T1000 (cell line): Measurements from ENCODE around the gene NLN.
"Not testable (repeated sequence)": the region's sequence is repeated elsewhere in the genome, so short reads cannot be mapped to it uniquely, and the experiment has no call there.

Source experiments
- DNase-seq: peaks from one replicate; lab custom pipeline; 2025; ENCODE audit warnings: mixed read lengths; lab: John Stamatoyannopoulos, UW

NLN gene

DNA sequence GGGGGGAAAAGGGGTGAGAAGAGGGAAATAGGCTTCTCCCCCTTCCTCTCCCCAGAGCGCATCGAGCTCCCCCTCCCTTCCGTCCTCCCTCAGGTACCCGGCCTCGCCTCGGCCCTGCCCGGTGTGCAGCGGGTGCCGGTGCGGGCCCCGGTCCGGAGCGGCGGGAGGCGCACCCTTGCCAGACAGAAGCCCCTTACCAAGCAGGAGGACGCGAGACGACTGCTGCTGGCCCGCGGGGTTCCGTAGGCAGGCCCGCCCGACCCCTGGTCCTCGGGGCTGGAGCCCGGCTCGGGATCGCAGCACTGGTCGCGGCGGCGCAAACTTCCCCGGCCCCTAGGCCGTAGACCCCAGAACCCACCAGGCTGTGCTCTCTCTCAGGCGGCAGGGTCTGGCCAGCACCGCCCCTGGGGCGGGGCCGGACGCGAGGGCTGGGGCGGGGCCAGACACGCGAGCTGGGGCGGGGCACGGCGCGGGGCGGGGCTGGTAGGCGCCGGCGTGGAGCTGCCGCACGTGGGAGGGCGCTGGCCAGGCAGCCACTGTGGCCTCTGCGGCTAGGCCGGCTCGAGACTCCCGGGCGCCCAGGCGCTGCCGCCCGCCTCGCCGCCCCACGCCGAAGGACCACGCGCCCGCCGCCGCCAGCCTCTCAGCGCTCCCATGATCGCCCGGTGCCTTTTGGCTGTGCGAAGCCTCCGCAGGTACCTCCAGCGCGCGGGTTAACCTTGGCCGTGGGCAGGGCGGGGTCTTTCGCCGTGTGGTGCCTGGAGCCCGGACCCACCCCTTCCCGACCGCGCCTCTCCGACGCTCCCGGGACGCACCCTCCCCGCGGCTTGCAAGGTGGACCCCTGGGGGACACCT, at the start of gene NLN, which contains the start of gene SGTB:
TSS of gene NLN (plus strand) at position 486 of the 855 bp plus-strand sequence. CDS start at position 655, 169 bp downstream.
TSS of gene SGTB (minus strand) at position 390 of the 855 bp plus-strand sequence. CDS start 1,302 bp downstream, outside the sequence.
- peak; percentile 68 for DNase-seq

DNA sequence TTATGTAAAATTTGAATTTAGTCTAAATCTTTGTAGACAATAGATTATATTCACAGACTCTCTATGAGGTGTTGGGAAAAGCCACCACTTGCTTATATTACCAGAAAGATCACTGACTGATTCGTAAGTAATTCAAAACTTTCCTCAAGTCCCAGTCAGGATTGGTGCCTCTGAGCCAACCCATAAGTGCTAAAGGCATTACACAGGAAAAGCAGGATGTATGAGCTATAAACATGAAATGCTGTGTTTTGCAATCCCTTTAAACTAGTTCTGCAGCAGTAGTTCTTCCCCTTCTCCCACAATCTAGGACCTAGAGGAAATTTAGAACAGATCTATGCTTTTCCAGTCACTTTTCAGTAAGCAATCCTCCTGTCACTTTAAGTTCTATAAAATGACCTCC, 49.2 kb upstream of the NLN start:
- DNase-seq = no peak

DNA sequence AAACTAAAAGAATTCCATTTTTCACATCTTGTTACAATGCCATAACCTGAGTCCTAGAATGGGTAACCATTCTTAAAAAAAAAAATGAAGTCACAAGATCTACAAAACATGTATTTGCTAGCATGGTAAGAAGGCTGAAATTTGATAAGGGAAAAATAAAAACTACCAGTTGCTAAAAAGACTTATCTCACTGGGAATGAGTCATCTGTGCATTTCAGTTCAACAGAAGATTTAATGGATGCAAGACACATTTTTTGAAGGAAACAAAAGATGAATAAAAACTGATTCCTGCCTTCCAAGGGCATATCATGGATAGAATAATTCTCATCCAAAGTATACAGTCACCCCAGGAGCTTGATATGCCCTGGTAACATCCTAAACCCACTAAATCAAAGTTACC, 47.3 kb upstream of the NLN start:
- no peak for DNase-seq

DNA sequence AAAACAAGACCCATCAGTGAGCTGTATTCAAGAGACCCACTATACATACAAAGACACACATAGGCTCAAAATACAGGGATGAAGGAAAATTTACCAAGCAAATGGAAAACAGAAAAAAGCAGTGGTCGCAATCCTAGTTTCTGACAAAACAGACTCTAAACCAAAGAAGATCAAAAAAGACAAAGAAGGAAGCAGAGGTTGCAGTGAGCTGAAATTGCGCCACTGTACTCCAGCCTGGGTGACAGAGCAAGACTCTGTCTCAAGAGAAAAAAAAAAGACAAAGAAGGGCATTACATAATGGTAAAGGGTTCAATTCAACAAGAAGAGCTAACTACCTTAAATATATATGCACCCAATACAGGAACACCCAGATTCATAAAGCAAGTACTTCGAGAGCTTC, 45.9 kb upstream of the NLN start:
- DNase-seq = not testable (repeated sequence)

DNA sequence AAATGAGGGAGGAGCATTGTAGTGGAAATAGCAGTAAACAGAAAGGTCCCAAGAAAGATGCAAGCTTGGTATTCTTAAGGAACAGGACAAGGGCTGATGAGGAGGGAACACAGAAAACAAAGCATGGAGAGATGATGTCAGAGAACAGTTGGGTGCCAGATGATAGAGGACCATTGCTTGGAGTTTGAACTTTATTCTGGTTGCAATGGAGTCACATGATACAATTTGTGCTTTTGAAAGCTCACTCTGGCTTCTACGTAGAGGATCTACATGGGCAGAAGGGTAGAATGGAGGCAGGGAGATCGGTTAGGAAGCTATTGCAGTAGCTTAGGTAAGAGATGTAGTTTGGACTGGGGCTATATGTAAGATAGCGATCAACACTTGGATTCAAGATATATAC, 39.9 kb upstream of the NLN start:
- no peak for DNase-seq

DNA sequence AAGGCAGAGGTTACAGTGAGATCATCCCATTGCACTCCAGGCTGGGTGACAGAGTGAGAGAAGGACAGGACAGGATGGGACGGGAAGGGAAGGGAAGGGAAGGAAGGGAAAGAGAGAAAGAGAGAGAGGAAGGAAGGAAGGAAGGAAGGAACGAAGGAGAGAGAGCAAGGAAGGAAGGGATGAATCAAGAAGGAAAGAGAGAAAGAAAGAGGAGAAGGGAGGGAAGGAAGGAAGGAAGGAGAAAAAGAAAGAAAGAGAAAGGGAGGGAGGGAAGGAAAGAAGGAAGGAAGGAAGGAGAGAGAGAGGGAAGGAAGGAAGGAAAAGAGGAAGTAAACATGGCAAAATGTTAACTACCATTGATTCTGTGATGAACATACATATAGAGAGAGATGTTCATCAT, 28.9 kb upstream of the NLN start:
- DNase-seq = no peak

DNA sequence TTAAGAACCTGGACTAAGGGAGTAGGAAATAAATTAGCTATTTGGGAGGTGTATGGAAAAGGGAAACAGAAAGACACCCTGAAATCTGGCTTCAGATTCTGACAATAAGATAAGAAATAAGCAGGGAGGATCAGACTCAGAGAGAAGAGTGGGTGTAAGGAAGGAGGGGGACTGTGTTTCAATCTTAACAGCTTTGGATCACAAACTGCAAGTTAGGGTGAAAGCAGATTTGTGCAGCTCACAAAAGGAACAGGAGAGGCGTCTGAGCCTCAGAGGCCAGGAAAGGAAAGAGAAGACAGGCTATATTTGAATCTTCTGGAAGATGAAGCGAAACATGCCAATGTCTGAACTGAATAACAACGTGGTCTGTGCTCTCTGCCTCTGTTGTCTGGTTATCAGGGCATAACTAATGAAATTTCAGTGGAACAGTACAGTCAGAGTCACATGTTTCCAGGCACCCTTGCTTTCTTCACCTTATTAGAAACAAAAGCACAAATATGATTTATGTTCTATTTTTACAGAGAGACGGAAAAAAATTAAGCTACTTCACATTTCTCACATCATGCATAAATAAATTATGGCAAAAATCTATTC, 26.7 kb upstream of the NLN start:
- DNase-seq = no peak

DNA sequence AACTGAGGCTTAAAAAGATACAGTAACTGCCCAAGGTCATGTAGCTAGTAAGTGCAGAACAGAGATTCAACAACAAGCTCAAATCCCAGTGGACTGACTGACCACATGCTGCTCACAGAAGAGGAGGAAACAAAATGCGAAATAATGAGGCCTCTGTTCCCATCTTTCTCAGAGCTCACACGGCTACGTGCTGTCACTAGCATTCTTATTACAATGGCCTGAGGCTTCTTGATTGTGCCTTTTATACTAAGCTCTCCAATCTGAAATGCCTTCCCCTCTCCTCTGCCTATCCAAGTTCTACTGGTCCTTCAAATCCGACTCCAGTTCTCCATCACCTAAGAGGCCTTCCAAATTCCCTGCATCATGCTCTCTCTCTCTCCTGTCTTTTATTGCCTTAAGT, 26.1 kb upstream of the NLN start:
- no peak for DNase-seq

DNA sequence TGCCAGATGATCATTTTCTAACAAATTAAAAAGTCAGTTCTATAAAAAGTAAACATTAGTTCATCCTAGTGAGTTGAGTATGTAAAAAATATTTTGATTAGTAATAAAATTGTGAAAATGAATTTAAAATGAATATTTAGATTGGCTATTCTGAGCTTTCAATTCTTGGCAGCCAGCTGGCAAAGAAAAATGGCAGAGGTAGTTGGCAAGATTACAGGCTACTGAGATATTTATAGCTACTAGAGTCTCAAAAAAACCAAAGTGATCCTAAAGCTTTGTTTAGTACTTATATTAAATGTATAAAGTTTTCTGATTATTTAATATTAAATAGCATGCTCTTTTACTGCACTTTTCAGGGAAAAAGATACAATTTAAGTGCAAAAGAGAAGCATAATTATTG, 25.1 kb upstream of the NLN start:
- DNase-seq = no peak

DNA sequence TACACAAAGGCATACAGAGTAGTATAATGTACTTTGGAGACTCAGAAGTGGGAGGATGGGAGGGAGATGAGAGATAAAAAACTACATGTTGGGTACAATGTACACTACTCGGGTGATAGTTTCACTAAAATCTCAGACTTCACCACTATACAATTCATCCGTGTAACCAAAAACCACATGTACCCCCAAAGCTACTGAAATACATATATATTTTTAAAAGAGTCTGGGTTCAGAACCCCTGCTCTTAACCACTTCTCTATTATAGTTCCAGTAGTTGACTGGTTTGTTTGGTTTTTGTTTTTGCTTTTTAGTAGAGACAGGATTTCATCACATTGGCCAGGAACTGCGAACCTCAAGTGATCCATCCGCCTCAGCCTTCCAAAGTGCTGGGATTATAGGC, 22.7 kb upstream of the NLN start:
- no peak for DNase-seq

DNA sequence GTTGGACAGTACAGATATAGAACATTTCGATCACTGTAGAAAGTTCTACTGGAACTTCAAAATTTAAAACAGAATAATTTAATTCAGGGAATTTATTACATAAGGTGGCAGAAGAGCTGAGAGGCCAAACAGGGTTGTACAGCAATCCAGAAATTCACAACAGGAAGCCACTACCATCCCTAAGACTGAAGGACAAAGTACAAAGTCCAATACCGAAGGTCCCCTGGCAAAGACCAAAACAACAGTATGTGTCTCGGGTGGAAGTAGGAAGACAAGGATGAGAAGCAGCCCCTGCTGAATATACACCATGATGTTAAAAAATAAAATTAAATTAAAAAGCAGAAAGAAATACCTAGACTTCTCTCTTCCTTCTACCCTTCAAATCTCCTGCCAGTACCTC, 20.0 kb upstream of the NLN start:
- DNase-seq = no peak

DNA sequence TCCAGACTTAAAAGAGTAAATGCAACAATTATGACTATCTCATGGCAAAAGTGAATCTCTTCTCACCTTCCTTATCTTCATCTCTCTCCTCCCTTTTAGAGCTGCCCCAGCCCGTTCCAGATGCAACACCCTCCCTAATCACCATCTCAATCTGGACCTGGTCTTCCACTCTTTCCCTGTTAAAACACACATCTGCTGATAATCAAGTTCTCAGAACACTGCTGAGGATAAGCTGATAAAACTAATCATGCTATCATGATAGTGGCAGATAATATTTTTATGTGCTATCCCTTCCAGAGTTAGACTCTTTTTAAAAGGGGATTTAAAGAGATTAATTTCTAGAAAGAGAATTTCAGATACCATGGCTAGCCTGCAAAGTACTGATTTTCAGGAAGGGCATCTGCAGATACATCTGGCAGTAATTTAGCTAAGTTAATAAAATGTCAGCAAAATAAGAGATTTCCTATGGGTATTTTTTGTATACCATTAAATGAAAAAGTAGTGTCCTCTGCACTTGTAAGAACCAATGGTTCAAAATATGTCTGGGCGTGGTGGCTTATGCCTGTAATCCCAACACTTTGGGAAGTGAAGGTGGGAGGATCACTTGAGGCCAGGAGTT, 17.3 kb upstream of the NLN start:
- no peak for DNase-seq

DNA sequence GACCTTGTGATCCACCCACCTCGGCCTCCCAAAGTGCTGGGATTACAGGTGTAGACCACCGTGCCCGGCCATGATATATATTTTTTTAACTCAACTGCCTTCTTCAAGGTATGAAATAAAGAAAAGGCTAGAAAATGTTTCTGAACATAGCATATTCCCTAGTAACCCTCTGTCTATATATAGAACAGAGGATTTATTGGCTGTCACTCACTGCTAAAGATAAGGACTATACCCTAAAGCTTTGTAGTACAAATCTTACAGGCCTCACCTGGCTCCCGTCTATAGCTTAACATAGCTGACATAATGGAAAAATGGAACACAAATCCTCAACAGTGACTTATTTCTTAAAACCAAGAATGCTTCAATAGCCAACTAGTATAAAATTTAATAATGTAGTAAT, 14.3 kb upstream of the NLN start:
- no peak for DNase-seq

DNA sequence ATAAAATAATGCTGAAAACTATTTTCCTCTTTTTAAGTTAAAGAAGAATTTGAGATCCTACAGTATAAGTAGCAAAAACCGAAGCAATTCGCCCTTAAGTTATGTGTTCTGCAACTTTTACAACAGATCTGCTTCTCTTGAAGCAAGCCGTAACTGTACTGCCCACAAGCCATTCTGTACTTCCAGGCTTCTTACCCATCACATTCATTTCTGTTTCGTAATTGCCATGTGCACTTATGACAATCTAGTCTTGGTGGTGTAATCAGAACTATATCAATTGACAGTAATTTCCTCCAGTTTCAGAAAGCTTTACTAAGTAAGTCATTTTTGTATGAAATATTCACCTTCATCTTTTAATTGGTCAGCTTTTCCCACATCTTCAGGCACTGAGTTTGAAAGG, 13.9 kb upstream of the NLN start:
- no peak for DNase-seq

DNA sequence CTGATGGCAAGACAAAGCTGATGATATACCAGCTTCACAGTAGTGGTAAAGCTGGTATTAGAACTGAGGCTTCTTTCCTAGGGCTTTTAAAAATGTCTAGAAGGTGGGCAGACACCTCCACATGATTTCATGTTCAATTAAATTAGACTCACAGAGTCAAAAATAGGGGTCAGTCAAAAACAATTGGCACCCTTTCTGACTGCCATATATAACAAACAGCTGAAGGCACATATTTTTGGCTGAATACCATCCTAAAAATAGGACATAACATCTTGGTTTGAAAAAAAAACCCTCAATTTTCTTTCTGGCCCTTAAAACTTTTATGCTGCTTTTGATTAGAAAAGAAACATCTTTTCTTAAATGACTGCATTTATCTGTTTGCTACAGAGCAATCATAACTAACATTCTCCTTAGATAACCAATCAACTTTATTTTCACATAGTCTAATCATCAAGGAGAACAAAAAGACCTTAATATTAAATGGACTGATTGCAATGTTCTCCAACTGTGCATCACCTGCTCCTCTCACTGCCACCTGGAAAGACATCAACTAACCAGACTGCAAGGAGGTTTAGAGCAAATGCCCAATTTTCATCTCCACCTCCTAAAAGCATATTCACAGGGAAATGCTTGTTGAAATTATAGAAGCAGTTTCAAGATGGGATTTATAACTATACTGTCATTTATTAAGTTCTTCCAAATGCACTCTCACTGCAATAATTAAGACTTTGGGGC, 3.3 kb upstream of the NLN start:
- DNase-seq = no peak

DNA sequence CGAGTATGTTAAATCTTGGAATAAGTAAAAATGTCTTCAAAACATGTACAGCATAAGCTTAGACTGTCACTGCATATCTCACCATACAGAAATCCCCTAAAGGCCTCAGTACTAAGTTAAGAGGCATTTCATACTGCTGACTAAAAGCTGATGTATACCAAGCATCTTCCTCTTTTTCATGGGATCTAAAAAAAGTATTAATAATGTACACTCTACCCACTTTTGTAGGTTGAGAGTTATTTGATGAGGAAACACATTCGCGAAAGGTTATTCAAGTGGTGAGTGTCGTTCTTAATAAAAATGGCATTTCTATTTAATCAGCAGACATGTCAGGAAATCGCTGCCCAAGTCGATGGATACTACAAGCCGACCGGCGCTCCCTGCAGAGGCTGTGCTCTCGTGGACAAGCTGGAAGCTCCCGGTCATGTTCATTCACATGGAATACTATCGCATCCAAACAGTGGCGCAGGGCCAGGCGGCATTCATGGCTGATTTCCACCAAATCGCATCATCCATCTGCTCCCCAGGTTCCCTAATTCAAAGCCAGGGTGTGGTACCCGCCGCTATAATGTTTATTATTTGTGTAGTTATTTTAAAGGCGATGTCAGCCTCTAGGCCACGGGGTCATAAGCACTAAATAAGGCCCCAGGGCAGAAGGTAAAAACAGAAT, 820 bp upstream of the NLN start:
- peak; percentile 29 for DNase-seq

DNA sequence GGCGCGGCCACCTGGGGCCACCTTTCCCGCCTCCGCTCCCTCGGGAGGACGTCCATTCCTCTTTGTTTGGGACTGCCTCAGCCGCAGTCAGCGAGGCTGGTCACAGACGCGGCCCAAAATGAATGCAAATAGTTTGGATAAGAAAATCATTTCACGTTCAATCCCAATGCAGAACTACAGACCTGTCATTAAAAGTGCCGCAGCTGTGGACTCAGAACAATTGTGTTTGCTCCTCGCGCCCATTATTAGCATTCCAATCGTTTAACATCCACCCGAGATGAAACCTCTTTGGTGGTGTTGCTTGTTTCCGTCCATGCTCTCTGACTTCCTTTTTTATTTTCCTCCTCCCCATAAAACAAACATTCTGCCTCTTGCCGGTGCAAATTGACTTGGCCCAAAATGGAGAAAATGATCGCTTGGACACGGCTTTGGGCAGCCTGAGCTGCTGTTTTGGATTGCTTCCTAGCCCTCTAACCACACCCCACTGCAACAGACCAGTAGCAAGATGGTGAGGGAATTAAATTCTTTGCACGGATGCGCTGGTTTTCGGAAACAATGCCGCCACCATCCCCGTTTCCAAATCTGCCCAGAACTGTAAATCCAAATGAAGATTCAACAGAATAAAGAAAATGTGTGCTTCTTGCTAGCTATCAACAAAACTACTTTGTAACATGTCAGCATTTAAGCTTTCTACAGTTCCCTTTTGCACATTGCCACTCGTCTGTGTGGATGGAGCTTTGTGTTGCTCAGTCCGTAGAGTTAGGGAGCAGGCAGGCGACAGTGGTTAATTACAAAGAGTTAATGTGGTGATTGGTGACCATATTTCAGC, 784 bp downstream of the NLN start:
- peak; percentile 17 for DNase-seq

DNA sequence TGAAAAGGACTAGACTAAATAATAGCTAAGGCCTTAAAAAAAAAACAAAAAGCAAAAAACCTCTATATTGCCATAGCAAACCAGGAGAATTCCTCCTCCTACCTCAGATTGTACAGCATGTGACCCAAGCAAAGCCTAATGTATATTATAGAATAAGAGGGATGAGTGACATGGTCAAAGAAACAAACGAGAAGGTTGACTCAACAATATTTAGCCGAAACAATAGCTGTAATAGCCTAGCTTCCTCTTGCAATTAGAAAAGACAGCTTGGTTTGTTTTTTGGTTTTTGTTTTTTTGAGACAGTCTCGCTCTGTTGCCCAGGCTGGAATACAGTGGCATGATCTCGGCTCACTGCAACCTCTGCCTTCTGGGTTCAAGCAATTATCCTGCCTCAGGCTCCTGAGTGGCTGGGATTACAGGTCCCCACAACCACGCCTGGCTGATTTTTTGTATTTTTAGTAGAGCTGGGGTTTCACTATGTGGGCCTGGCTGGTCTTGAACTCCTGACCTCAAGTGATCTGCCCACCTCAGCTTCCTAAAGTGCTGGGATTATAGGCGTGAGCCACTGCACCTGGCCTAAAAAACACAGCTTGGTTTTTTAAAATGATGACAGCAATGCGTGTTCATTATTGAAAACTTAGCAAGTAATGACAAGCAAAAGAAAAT, 5.6 kb downstream of the NLN start:
- no peak for DNase-seq

DNA sequence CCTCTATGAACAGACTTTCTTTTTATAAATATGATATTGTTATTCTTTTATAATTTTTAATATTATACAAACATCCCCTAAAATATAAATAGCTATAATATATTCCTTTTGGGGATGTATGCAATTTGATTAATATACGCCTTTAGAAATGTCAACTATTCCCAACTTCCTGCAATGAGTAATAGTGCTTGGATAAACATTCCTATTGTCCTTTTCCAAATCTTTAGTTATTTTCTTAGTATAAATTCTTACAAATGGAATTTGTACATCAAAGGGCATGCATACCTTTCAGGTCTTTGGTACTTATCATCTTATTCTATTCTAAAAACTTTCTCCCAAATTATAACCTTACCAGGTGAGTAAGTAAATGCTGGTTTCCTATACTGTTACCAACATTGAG, 6.2 kb downstream of the NLN start:
- no peak for DNase-seq

DNA sequence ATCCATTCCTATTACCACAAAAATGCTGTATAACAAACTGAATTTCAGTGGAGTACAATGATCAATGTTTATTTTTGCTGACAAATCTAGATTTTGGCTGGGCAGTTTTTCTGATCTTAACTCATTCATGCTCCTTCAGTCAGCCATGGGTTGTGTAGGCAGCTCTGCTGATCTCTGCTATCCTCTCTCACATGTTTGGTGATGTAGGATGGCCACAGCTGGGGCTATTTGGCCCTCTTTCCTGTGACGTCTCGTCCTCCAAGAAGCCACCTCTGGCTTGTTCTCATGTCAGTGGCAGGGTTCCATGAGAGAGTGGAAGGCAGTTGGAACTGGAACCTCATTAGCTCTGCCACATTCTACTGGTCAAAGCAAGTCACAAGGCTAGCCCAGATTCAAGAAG, 8.9 kb downstream of the NLN start:
- DNase-seq = no peak
